C4-2B (cell line): ENCODE data around the gene ZDHHC8.

Experiments used
- ZFX ChIP-seq: fragments of 450-650 bp; IDR thresholded peaks from 2 replicates; pipeline ENCODE4 v1.6.1; 2017
- TF ChIP-seq, protein P1 (sequence below): fragments of 450-650 bp; conservative IDR thresholded peaks from 2 replicates; pipeline ENCODE4 v1.5.1; 2017; ENCODE audit warnings: mild to moderate bottlenecking

- TF ChIP-seq ZFX, result no peak
- TF ChIP-seq, protein P1, sequence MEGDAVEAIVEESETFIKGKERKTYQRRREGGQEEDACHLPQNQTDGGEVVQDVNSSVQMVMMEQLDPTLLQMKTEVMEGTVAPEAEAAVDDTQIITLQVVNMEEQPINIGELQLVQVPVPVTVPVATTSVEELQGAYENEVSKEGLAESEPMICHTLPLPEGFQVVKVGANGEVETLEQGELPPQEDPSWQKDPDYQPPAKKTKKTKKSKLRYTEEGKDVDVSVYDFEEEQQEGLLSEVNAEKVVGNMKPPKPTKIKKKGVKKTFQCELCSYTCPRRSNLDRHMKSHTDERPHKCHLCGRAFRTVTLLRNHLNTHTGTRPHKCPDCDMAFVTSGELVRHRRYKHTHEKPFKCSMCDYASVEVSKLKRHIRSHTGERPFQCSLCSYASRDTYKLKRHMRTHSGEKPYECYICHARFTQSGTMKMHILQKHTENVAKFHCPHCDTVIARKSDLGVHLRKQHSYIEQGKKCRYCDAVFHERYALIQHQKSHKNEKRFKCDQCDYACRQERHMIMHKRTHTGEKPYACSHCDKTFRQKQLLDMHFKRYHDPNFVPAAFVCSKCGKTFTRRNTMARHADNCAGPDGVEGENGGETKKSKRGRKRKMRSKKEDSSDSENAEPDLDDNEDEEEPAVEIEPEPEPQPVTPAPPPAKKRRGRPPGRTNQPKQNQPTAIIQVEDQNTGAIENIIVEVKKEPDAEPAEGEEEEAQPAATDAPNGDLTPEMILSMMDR, result no peak
Observed at GRCh38 chr22:20156042-20156389, 24.4 kb downstream of the ZDHHC8 start.
